Omental fat pad (tissue), 4 donors: ENCODE results near the gene HSD17B8. TPM values are rescaled to one million over a fixed set of nuclear protein-coding genes. Genes with fewer than 3 reads are reported as not detected.
"Not testable (repeated sequence)": the region's sequence is repeated elsewhere in the genome, so short reads cannot be mapped to it uniquely, and the experiment has no call there.

Experiments
- ATAC-seq: fragments of 150-250 bp; one replicate; pipeline ENCODE4 v1.9.1; 2016; ENCODE audit warnings: mild to moderate bottlenecking, moderate library complexity; ENCODE audit not compliant: low FRiP score
- DNase-seq: peaks from one replicate; pipeline ENCODE4 v3.0.0-alpha.2; 2019; ENCODE audit warnings: low spot score
- CTCF ChIP-seq, 3 donors: fragments of 450-650 bp; IDR thresholded peaks; one replicate each; pipeline ENCODE4 v1.5.1; 2016 to 2017; ENCODE audit warnings: antibody characterized with exemption in 3 of 3, mild to moderate bottlenecking in 3 of 3, moderate library complexity in 2 of 3
- total RNA-seq, 4 donors: library from RNA; depleted of rRNA; stranded (reverse); fragments of >200 nt; gene quantifications; one replicate each; pipeline ENCODE4 v1.1.0, GENCODE V29; 2016

The HSD17B8 gene
- total RNA-seq, 4 donors from 2014 or later: 6.9 to 13.6 (median 11.0) TPM

- no peak for ATAC-seq
- no peak for TF ChIP-seq CTCF (IDR thresholded peaks at IDR 0.05)
- no peak for DNase-seq
Measured at GRCh38 chr6:33213166-33213988, 8.9 kb downstream of the HSD17B8 start.

GRCh38 chr6:33213989-33214335, 9.5 kb downstream of the HSD17B8 start:
- ATAC-seq: no peak
- no peak for TF ChIP-seq CTCF (IDR thresholded peaks at IDR 0.05)
- DNase-seq: no peak

GRCh38 chr6:33215271-33216116, 11.0 kb downstream of the HSD17B8 start:
- TF ChIP-seq CTCF (IDR thresholded peaks at IDR 0.05): no peak
- ATAC-seq (no peak), DNase-seq (no peak)

- TF ChIP-seq CTCF (IDR thresholded peaks at IDR 0.05): no peak
- no peak for ATAC-seq
- no peak for DNase-seq
Measured at GRCh38 chr6:33216117-33216649, 11.7 kb downstream of the HSD17B8 start.

GRCh38 chr6:33217246-33217645, 12.8 kb downstream of the HSD17B8 start:
- no peak for DNase-seq
- ATAC-seq: no peak
- TF ChIP-seq CTCF (IDR thresholded peaks at IDR 0.05): no peak

GRCh38 chr6:33217681-33218080, 13.2 kb downstream of the HSD17B8 start:
- TF ChIP-seq CTCF (IDR thresholded peaks at IDR 0.05): no peak
- DNase-seq (no peak), ATAC-seq (no peak)

- not testable (repeated sequence) for ATAC-seq, DNase-seq
Measured at GRCh38 chr6:33226503-33227120, 22.2 kb downstream of the HSD17B8 start.
